Breast epithelium (tissue), 3 donors: Measurements from ENCODE around the gene GNAZ.

Source experiments
- CTCF ChIP-seq, 3 donors: fragments of 450-650 bp; IDR thresholded peaks; one replicate each; pipeline ENCODE4 v1.5.1; 2016 to 2017; ENCODE audit warnings: antibody characterized with exemption in 3 of 3, mild to moderate bottlenecking in 3 of 3, moderate library complexity in 3 of 3
- POLR2A ChIP-seq: fragments of 450-650 bp; IDR thresholded peaks from one replicate; pipeline ENCODE4 v1.6.1; 2016; ENCODE audit warnings: antibody characterized with exemption, mild to moderate bottlenecking, moderate library complexity
- POLR2AphosphoS5 ChIP-seq, 3 donors: sonication (generic); formaldehyde crosslinking; IDR thresholded peaks; one replicate each; pipeline ENCODE4 v1.6.1; 2017; ENCODE audit warnings: antibody characterized with exemption in 3 of 3

- TF ChIP-seq POLR2AphosphoS5 (IDR thresholded peaks at IDR 0.05) (no peak), CTCF (IDR thresholded peaks at IDR 0.05) (no peak), POLR2A (no peak)
Observed at GRCh38 chr22:23109441-23109978, 39.2 kb downstream of the GNAZ start.
